GM12878 (cell line): Measurements from ENCODE around the gene R3HDM2.

Experiments used
- CHD2 ChIP-seq: IDR thresholded peaks from 2 replicates; pipeline ENCODE4 v1.6.1; 2011; ENCODE audit warnings: low read depth, low read length, improper control_type of control experiment, borderline replicate concordance
- JUND ChIP-seq: IDR thresholded peaks from 2 replicates; pipeline ENCODE4 v1.6.1; 2012; ENCODE audit warnings: low read depth, mild to moderate bottlenecking, low read length, improper control_type of control experiment, moderate library complexity
- KDM1A ChIP-seq: fragments of 200-600 bp; sonication (generic); IDR thresholded peaks from 2 replicates; pipeline ENCODE4 v1.6.1; 2016; ENCODE audit warnings: borderline replicate concordance
- NFIC ChIP-seq: IDR thresholded peaks from 2 replicates; pipeline ENCODE4 v1.6.1; 2012; ENCODE audit warnings: low read depth, mild to moderate bottlenecking, inconsistent platforms, low read length, moderate library complexity
- TF ChIP-seq, protein P1 (sequence below): fragments of 450-650 bp; IDR thresholded peaks from 2 replicates; pipeline ENCODE4 v1.6.1; 2016; ENCODE audit warnings: mild to moderate bottlenecking
- TF ChIP-seq, protein P2 (sequence below), 3 experiments: IDR thresholded peaks in 2 of 3; conservative IDR thresholded peaks in 1 of 3; 2 replicates each; pipeline ENCODE4 v1.5.1; 2011; ENCODE audit warnings: low read depth in 3 of 3, low read length in 3 of 3, mild to moderate bottlenecking in 3 of 3, control low read depth in 2 of 3, moderate library complexity in 2 of 3, inconsistent platforms in 1 of 3, mixed read lengths in 1 of 3; ENCODE audit not compliant: control insufficient read depth in 2 of 3, insufficient read depth in 1 of 3; ENCODE audit errors: extremely low read depth in 1 of 3

- TF ChIP-seq NFIC, result no peak
- TF ChIP-seq, protein P1, sequence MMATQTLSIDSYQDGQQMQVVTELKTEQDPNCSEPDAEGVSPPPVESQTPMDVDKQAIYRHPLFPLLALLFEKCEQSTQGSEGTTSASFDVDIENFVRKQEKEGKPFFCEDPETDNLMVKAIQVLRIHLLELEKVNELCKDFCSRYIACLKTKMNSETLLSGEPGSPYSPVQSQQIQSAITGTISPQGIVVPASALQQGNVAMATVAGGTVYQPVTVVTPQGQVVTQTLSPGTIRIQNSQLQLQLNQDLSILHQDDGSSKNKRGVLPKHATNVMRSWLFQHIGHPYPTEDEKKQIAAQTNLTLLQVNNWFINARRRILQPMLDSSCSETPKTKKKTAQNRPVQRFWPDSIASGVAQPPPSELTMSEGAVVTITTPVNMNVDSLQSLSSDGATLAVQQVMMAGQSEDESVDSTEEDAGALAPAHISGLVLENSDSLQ, result no peak
- no peak for TF ChIP-seq CHD2
- TF ChIP-seq, protein P2, sequence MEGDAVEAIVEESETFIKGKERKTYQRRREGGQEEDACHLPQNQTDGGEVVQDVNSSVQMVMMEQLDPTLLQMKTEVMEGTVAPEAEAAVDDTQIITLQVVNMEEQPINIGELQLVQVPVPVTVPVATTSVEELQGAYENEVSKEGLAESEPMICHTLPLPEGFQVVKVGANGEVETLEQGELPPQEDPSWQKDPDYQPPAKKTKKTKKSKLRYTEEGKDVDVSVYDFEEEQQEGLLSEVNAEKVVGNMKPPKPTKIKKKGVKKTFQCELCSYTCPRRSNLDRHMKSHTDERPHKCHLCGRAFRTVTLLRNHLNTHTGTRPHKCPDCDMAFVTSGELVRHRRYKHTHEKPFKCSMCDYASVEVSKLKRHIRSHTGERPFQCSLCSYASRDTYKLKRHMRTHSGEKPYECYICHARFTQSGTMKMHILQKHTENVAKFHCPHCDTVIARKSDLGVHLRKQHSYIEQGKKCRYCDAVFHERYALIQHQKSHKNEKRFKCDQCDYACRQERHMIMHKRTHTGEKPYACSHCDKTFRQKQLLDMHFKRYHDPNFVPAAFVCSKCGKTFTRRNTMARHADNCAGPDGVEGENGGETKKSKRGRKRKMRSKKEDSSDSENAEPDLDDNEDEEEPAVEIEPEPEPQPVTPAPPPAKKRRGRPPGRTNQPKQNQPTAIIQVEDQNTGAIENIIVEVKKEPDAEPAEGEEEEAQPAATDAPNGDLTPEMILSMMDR (IDR thresholded peaks at IDR 0.05 in 2 of 3, conservative IDR thresholded peaks at IDR 0.05 in 1 of 3; ENCODE audit: control insufficient read depth in 2 of 3, extremely low read depth in 1 of 3, insufficient read depth in 1 of 3, low read depth in 3 of 3, low read length in 3 of 3), result no peak
- no peak for TF ChIP-seq JUND
- no peak for TF ChIP-seq KDM1A
Observed at GRCh38 chr12:57299514-57300016, 131.3 kb downstream of the R3HDM2 start.
